H9 (cell line): ENCODE results near the gene ZFP36L1. TPM values are rescaled to one million over a fixed set of nuclear protein-coding genes. Genes with fewer than 3 reads are reported as not detected.

Source experiments
- DNase-seq: peaks from one replicate; pipeline ENCODE4 v3.0.0-alpha.2; 2017
- H2AFZ ChIP-seq: one replicate; pipeline ENCODE4 v1.6.1; 2013; ENCODE audit warnings: mild to moderate bottlenecking, low read length, control low read depth, moderate library complexity
- H2AK5ac ChIP-seq: 2 replicates; pipeline ENCODE4 v1.6.1; 2013; ENCODE audit warnings: low read length, control low read depth, mixed read lengths; ENCODE audit not compliant: insufficient read length
- H2BK120ac ChIP-seq: one replicate; pipeline ENCODE4 v1.6.1; 2013; ENCODE audit warnings: low read depth, mild to moderate bottlenecking, low read length, control low read depth, inconsistent platforms; ENCODE audit not compliant: poor library complexity, severe bottlenecking
- H2BK12ac ChIP-seq: 2 replicates; pipeline ENCODE4 v1.6.1; 2013; ENCODE audit warnings: low read length, control low read depth, mixed read lengths, low read depth; ENCODE audit not compliant: insufficient read length
- H2BK15ac ChIP-seq: 2 replicates; pipeline ENCODE4 v1.6.1; 2013; ENCODE audit warnings: low read depth, low read length, control low read depth
- H2BK20ac ChIP-seq: one replicate; pipeline ENCODE4 v1.6.1; 2013; ENCODE audit warnings: low read depth, mild to moderate bottlenecking, low read length, control low read depth, inconsistent platforms; ENCODE audit not compliant: poor library complexity, severe bottlenecking
- H2BK5ac ChIP-seq: 2 replicates; pipeline ENCODE4 v1.6.1; 2013; ENCODE audit warnings: low read length, control low read depth, mixed read lengths; ENCODE audit not compliant: insufficient read length
- H3K14ac ChIP-seq: 2 replicates; pipeline ENCODE4 v1.6.1; 2013; ENCODE audit warnings: low read length, control low read depth; ENCODE audit not compliant: insufficient read depth
- H3K18ac ChIP-seq: 2 replicates; pipeline ENCODE4 v1.6.1; 2013; ENCODE audit warnings: low read depth, mild to moderate bottlenecking, mixed read lengths, low read length, control low read depth; ENCODE audit not compliant: insufficient read length
- H3K23ac ChIP-seq: 2 replicates; pipeline ENCODE4 v1.6.1; 2013; ENCODE audit warnings: low read length, control low read depth, mixed read lengths, low read depth; ENCODE audit not compliant: insufficient read length
- H3K23me2 ChIP-seq: 2 replicates; pipeline ENCODE4 v1.6.1; 2013; ENCODE audit warnings: low read depth, mild to moderate bottlenecking, mixed read lengths, low read length, control low read depth; ENCODE audit not compliant: insufficient read length, poor library complexity, severe bottlenecking
- H3K27ac ChIP-seq: 2 replicates; pipeline ENCODE4 v1.5.1; 2013; ENCODE audit warnings: low read length, control low read depth, mixed read lengths, low read depth; ENCODE audit not compliant: insufficient read length
- H3K27me3 ChIP-seq: 2 replicates; pipeline ENCODE4 v1.6.1; 2013; ENCODE audit warnings: low read length, control low read depth, inconsistent platforms; ENCODE audit not compliant: insufficient read depth
- H3K4ac ChIP-seq: 2 replicates; pipeline ENCODE4 v1.6.1; 2013; ENCODE audit warnings: low read depth, mild to moderate bottlenecking, control low read depth, inconsistent platforms, low read length, moderate library complexity
- H3K4me1 ChIP-seq: 2 replicates; pipeline ENCODE4 v1.6.1; 2013; ENCODE audit warnings: low read length, control low read depth, inconsistent platforms; ENCODE audit not compliant: insufficient read depth
- H3K4me2 ChIP-seq: 2 replicates; pipeline ENCODE4 v1.6.1; 2013; ENCODE audit warnings: low read length, control low read depth, mixed read lengths; ENCODE audit not compliant: insufficient read length, insufficient read depth
- H3K56ac ChIP-seq: 2 replicates; pipeline ENCODE4 v1.6.1; 2013; ENCODE audit warnings: low read depth, mild to moderate bottlenecking, mixed read lengths, low read length, control low read depth; ENCODE audit not compliant: insufficient read length
- H3K79me1 ChIP-seq: 2 replicates; pipeline ENCODE4 v1.6.1; 2013; ENCODE audit warnings: low read depth, mild to moderate bottlenecking, moderate library complexity, low read length, control low read depth, inconsistent platforms; ENCODE audit not compliant: insufficient read depth, poor library complexity, severe bottlenecking
- H3K79me2 ChIP-seq: 2 replicates; pipeline ENCODE4 v1.6.1; 2013; ENCODE audit warnings: low read length, control low read depth, inconsistent platforms; ENCODE audit not compliant: insufficient read depth
- H3K9ac ChIP-seq: 2 replicates; pipeline ENCODE4 v1.6.1; 2013; ENCODE audit warnings: low read length, control low read depth, mixed read lengths; ENCODE audit not compliant: insufficient read length; ENCODE audit errors: extremely low read depth
- H3K9me3 ChIP-seq: one replicate; pipeline ENCODE4 v1.6.1; 2013; ENCODE audit warnings: low read depth, low read length, inconsistent platforms; ENCODE audit not compliant: control insufficient read depth
- H3T11ph ChIP-seq: one replicate; pipeline ENCODE4 v1.6.1; 2013; ENCODE audit warnings: mild to moderate bottlenecking, low read length, control low read depth, inconsistent platforms
- H4K20me1 ChIP-seq: one replicate; pipeline ENCODE4 v1.6.1; 2013; ENCODE audit not compliant: control insufficient read depth, insufficient read length, insufficient read depth
- H4K5ac ChIP-seq: 2 replicates; pipeline ENCODE4 v1.6.1; 2013; ENCODE audit warnings: low read depth, mild to moderate bottlenecking, mixed read lengths, low read length, control low read depth; ENCODE audit not compliant: insufficient read length
- H4K8ac ChIP-seq: replicated peaks from 2 replicates; pipeline ENCODE4 v1.6.1; 2013; ENCODE audit warnings: low read length, control low read depth, mixed read lengths, low read depth; ENCODE audit not compliant: insufficient read length
- H4K91ac ChIP-seq: 2 replicates; pipeline ENCODE4 v1.6.1; 2013; ENCODE audit warnings: low read depth, mild to moderate bottlenecking, moderate library complexity, mixed read lengths, low read length, control low read depth; ENCODE audit not compliant: insufficient read length
- H3K27ac Mint-ChIP-seq, 3 experiments: 2 replicates in 2 of 3; 3 replicates in 1 of 3; pipeline ENCODE4 v1.8.0; 2020 to 2021; ENCODE audit warnings: mixed read lengths in 3 of 3, mild to moderate bottlenecking in 1 of 3, moderate library complexity in 1 of 3
- H3K27me3 Mint-ChIP-seq: 2 replicates; pipeline ENCODE4 v1.8.0; 2021; ENCODE audit warnings: low read depth, mild to moderate bottlenecking, moderate library complexity, mixed read lengths
- H3K36me3 Mint-ChIP-seq, 3 experiments: 2 replicates in 2 of 3; 3 replicates in 1 of 3; pipeline ENCODE4 v1.8.0; 2020 to 2021; ENCODE audit warnings: low read depth in 3 of 3, mixed read lengths in 3 of 3; ENCODE audit not compliant: insufficient read depth in 1 of 3
- H3K4me1 Mint-ChIP-seq, 2 experiments: 2 replicates each; pipeline ENCODE4 v1.8.0; 2020; ENCODE audit warnings: mixed read lengths in 2 of 2
- H3K4me3 Mint-ChIP-seq, 2 experiments: 2 replicates in 1 of 2; 3 replicates in 1 of 2; pipeline ENCODE4 v1.8.0; 2020 to 2021; ENCODE audit warnings: mild to moderate bottlenecking in 2 of 2, mixed read lengths in 2 of 2, moderate library complexity in 1 of 2
- H3K9me3 Mint-ChIP-seq, 2 experiments: 2 replicates in 1 of 2; 3 replicates in 1 of 2; pipeline ENCODE4 v1.8.0; 2020; ENCODE audit warnings: mild to moderate bottlenecking in 2 of 2, mixed read lengths in 2 of 2, moderate library complexity in 1 of 2
- WGBS: extraction: QIAGEN DNeasy Blood & Tissue Kit; methylation state at CpG from one replicate; pipeline ENCODE4 v1.1.7; 2013; ENCODE audit warnings: missing lambda C conversion rate, low lambda C conversion rate, mixed read lengths; ENCODE audit not compliant: insufficient read length; ENCODE audit errors: extremely low coverage; 5-methylcytosine and 5-hydroxymethylcytosine counted together
- total RNA-seq: library from RNA; stranded (reverse); gene quantifications from 2 replicates; pipeline ENCODE4 v1.2.1, GENCODE V29; 2021
- TF ChIP-seq, protein P1 (sequence below): fragments of 200-600 bp; sonication (generic); conservative IDR thresholded peaks from 3 replicates; pipeline ENCODE4 v1.8.0; 2021; ENCODE audit warnings: antibody characterized with exemption, mild to moderate bottlenecking

The ZFP36L1 gene
- total RNA-seq, 1 experiment from 2014 or later, result 109 TPM

DNA sequence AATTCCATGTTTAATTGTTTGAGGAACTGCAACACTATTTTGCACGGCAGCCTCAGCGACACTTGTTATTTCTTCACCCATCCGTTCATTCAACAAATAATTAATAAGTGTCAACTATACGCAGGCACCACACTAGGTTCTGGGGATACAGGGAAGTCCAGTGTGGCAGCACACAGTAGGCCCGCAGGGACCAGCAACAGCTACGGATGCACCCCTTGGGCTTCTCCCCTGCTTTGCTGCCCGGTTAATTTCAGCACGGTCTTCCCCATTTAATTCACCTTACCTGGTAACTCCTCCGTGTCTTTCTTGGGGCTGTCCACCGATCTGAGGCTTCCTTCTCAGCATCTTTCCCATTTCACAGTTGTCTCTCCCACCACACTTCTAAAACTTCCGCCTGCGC lies 48.3 kb downstream of the ZFP36L1 start:
- Histone ChIP-seq H3K4me1 (no peaks in the 10 kb centered on the region), H2BK20ac (no peak overlapping the region), H3K79me2 (no peaks in the 10 kb centered on the region), H3T11ph (no peak overlapping the region), H2BK12ac (no peak overlapping the region), H2AFZ (no peak overlapping the region), H3K56ac (no peak overlapping the region), H3K4ac (no peak overlapping the region), H4K20me1 (no peaks in the 10 kb centered on the region), H2BK5ac (no peak overlapping the region), H3K27me3 (no peaks in the 10 kb centered on the region), H4K91ac (no peak overlapping the region), H3K9ac (no peak overlapping the region), H3K9me3 (no peaks in the 10 kb centered on the region), H4K8ac (no peak overlapping the region), H3K14ac (no peak overlapping the region), H2AK5ac (no peak overlapping the region), H2BK120ac (no peak overlapping the region), H3K23ac (no peak overlapping the region), H3K18ac (no peak overlapping the region), H4K5ac (no peak overlapping the region), H3K4me2 (no peak overlapping the region), H3K23me2 (no peaks in the 10 kb centered on the region), H2BK15ac (no peak overlapping the region), H3K27ac (no peak overlapping the region), H3K79me1 (no peaks in the 10 kb centered on the region)
- Mint-ChIP-seq H3K27ac (no peak overlapping the region), H3K4me3 (no peak overlapping the region), H3K36me3 (peaks cover 0 to 5% (median 0%) of the 10 kb centered on the region in 3 experiments; a peak in 2 of 7 replicates), H3K9me3 (peaks cover 7 to 12% of the 10 kb centered on the region in 2 experiments), H3K27me3 (peaks cover 1% of the 10 kb centered on the region; the same call in 1 of the 2 replicates), H3K4me1 (peaks cover 0 to 3% of the 10 kb centered on the region in 2 experiments; a peak in 3 of 4 replicates)
- TF ChIP-seq, protein P1, sequence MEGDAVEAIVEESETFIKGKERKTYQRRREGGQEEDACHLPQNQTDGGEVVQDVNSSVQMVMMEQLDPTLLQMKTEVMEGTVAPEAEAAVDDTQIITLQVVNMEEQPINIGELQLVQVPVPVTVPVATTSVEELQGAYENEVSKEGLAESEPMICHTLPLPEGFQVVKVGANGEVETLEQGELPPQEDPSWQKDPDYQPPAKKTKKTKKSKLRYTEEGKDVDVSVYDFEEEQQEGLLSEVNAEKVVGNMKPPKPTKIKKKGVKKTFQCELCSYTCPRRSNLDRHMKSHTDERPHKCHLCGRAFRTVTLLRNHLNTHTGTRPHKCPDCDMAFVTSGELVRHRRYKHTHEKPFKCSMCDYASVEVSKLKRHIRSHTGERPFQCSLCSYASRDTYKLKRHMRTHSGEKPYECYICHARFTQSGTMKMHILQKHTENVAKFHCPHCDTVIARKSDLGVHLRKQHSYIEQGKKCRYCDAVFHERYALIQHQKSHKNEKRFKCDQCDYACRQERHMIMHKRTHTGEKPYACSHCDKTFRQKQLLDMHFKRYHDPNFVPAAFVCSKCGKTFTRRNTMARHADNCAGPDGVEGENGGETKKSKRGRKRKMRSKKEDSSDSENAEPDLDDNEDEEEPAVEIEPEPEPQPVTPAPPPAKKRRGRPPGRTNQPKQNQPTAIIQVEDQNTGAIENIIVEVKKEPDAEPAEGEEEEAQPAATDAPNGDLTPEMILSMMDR, result no peak
- no peak for DNase-seq
- no CpG with 5 or more reads among the region's 12 CpGs for WGBS
